Measurements from ENCODE around the gene SETD2. TPM values are rescaled to one million over a fixed set of nuclear protein-coding genes. Genes with fewer than 3 reads are reported as not detected.
A peak's percentile ranks its signal among the peaks of the same experiment; 100 is the strongest.
"Not testable (repeated sequence)": the region's sequence is repeated elsewhere in the genome, so short reads cannot be mapped to it uniquely, and the experiment has no call there.

SETD2 gene
- total and polyA plus RNA-seq, 2 experiments from 2014 or later, result 16.7 to 45.2 TPM

DNA sequence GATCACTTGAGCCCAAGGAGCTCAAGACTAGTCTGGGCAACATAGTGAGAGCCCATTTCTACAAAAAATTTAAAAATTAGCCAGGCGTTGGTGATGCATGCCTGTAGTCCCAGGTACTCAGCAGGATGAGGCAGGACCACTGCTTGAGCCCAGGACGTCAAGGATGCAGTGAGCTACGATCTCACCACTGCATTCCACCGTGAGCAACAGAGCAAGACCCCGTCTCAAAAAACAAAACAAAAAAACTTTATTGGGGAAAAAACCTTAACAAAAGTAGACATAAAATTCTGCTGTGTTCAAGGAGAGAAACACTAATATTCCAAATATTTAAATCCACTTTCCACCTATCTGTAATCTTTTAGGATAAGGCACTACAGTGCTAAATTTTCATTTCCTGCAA, 20.8 kb downstream of the SETD2 start (continued):
- TF ChIP-seq, protein P1, sequence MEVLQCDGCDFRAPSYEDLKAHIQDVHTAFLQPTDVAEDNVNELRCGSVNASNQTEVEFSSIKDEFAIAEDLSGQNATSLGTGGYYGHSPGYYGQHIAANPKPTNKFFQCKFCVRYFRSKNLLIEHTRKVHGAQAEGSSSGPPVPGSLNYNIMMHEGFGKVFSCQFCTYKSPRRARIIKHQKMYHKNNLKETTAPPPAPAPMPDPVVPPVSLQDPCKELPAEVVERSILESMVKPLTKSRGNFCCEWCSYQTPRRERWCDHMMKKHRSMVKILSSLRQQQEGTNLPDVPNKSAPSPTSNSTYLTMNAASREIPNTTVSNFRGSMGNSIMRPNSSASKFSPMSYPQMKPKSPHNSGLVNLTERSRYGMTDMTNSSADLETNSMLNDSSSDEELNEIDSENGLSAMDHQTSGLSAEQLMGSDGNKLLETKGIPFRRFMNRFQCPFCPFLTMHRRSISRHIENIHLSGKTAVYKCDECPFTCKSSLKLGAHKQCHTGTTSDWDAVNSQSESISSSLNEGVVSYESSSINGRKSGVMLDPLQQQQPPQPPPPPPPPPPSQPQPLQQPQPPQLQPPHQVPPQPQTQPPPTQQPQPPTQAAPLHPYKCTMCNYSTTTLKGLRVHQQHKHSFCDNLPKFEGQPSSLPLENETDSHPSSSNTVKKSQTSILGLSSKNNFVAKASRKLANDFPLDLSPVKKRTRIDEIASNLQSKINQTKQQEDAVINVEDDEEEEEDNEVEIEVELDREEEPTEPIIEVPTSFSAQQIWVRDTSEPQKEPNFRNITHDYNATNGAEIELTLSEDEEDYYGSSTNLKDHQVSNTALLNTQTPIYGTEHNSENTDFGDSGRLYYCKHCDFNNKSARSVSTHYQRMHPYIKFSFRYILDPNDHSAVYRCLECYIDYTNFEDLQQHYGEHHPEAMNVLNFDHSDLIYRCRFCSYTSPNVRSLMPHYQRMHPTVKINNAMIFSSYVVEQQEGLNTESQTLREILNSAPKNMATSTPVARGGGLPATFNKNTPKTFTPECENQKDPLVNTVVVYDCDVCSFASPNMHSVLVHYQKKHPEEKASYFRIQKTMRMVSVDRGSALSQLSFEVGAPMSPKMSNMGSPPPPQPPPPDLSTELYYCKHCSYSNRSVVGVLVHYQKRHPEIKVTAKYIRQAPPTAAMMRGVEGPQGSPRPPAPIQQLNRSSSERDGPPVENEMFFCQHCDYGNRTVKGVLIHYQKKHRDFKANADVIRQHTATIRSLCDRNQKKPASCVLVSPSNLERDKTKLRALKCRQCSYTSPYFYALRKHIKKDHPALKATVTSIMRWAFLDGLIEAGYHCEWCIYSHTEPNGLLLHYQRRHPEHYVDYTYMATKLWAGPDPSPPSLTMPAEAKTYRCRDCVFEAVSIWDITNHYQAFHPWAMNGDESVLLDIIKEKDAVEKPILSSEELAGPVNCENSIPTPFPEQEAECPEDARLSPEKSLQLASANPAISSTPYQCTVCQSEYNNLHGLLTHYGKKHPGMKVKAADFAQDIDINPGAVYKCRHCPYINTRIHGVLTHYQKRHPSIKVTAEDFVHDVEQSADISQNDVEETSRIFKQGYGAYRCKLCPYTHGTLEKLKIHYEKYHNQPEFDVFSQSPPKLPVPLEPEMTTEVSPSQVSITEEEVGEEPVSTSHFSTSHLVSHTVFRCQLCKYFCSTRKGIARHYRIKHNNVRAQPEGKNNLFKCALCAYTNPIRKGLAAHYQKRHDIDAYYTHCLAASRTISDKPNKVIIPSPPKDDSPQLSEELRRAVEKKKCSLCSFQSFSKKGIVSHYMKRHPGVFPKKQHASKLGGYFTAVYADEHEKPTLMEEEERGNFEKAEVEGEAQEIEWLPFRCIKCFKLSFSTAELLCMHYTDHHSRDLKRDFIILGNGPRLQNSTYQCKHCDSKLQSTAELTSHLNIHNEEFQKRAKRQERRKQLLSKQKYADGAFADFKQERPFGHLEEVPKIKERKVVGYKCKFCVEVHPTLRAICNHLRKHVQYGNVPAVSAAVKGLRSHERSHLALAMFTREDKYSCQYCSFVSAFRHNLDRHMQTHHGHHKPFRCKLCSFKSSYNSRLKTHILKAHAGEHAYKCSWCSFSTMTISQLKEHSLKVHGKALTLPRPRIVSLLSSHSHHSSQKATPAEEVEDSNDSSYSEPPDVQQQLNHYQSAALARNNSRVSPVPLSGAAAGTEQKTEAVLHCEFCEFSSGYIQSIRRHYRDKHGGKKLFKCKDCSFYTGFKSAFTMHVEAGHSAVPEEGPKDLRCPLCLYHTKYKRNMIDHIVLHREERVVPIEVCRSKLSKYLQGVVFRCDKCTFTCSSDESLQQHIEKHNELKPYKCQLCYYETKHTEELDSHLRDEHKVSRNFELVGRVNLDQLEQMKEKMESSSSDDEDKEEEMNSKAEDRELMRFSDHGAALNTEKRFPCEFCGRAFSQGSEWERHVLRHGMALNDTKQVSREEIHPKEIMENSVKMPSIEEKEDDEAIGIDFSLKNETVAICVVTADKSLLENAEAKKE (CRISPR knock-in tag; IDR thresholded peaks at IDR 0.05), result no peak

DNA sequence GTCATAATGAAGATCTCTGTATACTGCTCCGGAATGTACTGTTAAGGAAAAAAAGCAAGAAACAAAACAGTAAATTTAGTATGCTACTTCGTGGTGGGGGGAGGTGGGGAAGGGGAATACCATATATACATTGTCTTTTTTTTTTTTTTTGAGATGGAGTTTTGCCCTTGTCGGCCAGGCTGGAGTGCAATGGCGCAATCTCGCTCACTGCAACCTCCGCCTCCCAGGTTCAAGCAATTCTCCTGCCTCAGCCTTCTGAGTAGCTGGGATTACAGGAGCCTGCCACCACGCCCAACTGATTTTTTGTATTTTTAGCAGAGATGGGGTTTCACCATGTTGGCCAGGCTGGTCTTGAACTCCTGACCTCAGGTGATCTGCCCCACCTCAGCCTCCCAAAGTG, 21.4 kb downstream of the SETD2 start:
- H3K4me3 Mint-ChIP-seq; H3F3A ChIP-seq (replicated peaks; ENCODE audit: low read depth); DNase-seq (ENCODE audit: low spot score); H3K9me3 Mint-ChIP-seq; H3K36me3 ChIP-seq (ENCODE audit: insufficient read depth); H3K27ac ChIP-seq (ENCODE audit: low read depth); H2AFZ ChIP-seq; H3K9me2 ChIP-seq (ENCODE audit: insufficient read depth); H3K27me3 ChIP-seq (ENCODE audit: insufficient read depth); ATAC-seq; H3K36me3 Mint-ChIP-seq (ENCODE audit: low read depth); H3K27me3 Mint-ChIP-seq (ENCODE audit: insufficient read depth, low read depth, poor library complexity); H3K27ac Mint-ChIP-seq; H3K4me2 ChIP-seq; H3K4me3 ChIP-seq: not testable (repeated sequence)
- peaks cover 14% of the 10 kb centered on the region for H3K4me1 Mint-ChIP-seq
- Histone ChIP-seq H4K20me1 (replicated peaks; ENCODE audit: insufficient read depth) (peaks cover 26% of the 10 kb centered on the region), H3K4me1 (ENCODE audit: insufficient read depth) (peaks cover 14% of the 10 kb centered on the region), H3K79me2 (replicated peaks; ENCODE audit: insufficient read depth) (peaks cover 100% of the 10 kb centered on the region)

DNA sequence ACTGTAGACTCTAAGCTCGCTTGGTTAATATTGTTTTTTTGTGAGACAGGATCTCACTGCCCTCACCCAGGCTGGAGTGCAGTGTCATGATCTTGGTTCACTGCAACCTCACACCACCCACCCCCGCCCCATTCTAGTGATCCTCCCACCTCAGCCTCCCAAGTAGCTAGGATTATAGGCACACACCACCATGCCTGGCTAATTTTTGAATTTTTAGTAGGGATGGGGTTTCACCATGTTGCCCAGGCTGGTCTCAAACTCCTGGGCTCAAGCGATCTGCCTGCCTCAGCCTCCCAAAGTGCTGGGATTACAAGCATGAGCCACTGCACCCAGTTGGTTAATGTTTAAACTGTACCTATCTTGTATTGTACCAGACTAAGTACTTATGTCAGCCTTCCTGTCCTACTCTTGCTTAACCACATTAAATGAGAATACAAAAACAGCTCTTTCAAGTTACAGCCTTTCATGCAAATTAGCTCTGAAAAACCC, 22.9 kb downstream of the SETD2 start:
- not testable (repeated sequence) for H3K27ac Mint-ChIP-seq; H3K36me3 Mint-ChIP-seq (ENCODE audit: low read depth); H3K27me3 Mint-ChIP-seq (ENCODE audit: insufficient read depth, low read depth, poor library complexity); H3K36me3 ChIP-seq (ENCODE audit: insufficient read depth); H3K4me3 Mint-ChIP-seq; ATAC-seq; H3K4me3 ChIP-seq; H3K9me2 ChIP-seq (ENCODE audit: insufficient read depth); DNase-seq (ENCODE audit: low spot score); H2AFZ ChIP-seq; H3F3A ChIP-seq (replicated peaks; ENCODE audit: low read depth); H3K9me3 Mint-ChIP-seq; H3K27me3 ChIP-seq (ENCODE audit: insufficient read depth)
- H3K4me1 Mint-ChIP-seq, result peaks cover 20% of the 10 kb centered on the region
- Histone ChIP-seq H3K79me2 (replicated peaks; ENCODE audit: insufficient read depth) (peaks cover 100% of the 10 kb centered on the region), H3K27ac (ENCODE audit: low read depth) (peak overlapping the region; percentile 3; the same call in 1 of the 2 replicates), H3K4me2 (peak overlapping the region; percentile 37; the same call in 1 of the 2 replicates), H3K4me1 (ENCODE audit: insufficient read depth) (peaks cover 18% of the 10 kb centered on the region), H4K20me1 (replicated peaks; ENCODE audit: insufficient read depth) (peaks cover 24% of the 10 kb centered on the region)

DNA sequence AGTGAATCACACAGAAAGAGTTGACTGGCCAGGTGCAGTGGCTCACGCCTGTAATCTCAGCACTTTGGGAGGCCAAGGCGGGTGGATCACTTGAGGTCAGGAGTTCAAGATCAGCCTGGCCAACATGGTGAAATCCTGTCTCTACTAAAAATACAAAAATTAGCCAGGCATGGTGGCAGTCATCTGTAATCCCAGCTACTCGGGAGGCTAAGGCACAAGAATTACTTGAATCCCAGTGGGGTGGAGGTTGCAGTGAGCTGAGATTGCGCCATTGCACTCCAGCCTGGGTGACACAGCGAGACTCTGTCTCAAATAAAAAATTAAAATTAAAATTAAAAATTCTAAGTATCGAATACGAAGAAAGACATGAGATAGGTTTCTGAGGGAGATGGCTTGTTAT, 23.4 kb downstream of the SETD2 start:
- Histone ChIP-seq H3K79me2 (replicated peaks; ENCODE audit: insufficient read depth) (peaks cover 100% of the 10 kb centered on the region), H3K27ac (ENCODE audit: low read depth) (0 out of 2 replicates have a peak overlapping the region, but pooled peaks have one; percentile 3), H4K20me1 (replicated peaks; ENCODE audit: insufficient read depth) (peaks cover 23% of the 10 kb centered on the region), H3K4me1 (ENCODE audit: insufficient read depth) (peaks cover 18% of the 10 kb centered on the region)
- not testable (repeated sequence) for H2AFZ ChIP-seq; H3K27ac Mint-ChIP-seq; H3K27me3 ChIP-seq (ENCODE audit: insufficient read depth); H3K4me2 ChIP-seq; H3K4me3 Mint-ChIP-seq; ATAC-seq; H3K27me3 Mint-ChIP-seq (ENCODE audit: insufficient read depth, low read depth, poor library complexity); H3K4me3 ChIP-seq; H3K9me3 Mint-ChIP-seq; H3K36me3 Mint-ChIP-seq (ENCODE audit: low read depth); DNase-seq (ENCODE audit: low spot score); H3K36me3 ChIP-seq (ENCODE audit: insufficient read depth); H3K9me2 ChIP-seq (ENCODE audit: insufficient read depth); H3F3A ChIP-seq (replicated peaks; ENCODE audit: low read depth)
- H3K4me1 Mint-ChIP-seq, result peaks cover 24% of the 10 kb centered on the region

Measured in GM23338 (cell line).